Head of caudate nucleus (tissue), 42 donors: Measurements from ENCODE around the gene KDM2B.
"Not testable (repeated sequence)": the region's sequence is repeated elsewhere in the genome, so short reads cannot be mapped to it uniquely, and the experiment has no call there.

Source experiments
- DNase-seq, 42 donors: peaks; one replicate each; pipeline versions ENCODE4 v3.0.0 to v3.0.0-alpha.2; 2020 to 2021; ENCODE audit warnings: mixed read lengths in 7 of 42
- intact Hi-C: fragments of 100-400 bp; cut with DNase I; formaldehyde crosslinking; loops from one replicate; pipeline ENCODE4 v1.15.0; 2022

KDM2B gene

GRCh38 chr12:121592320-121592719 is 11.5 kb upstream of the KDM2B start:
- no peak for DNase-seq
- intact Hi-C loops, result no loop called here

GRCh38 chr12:121590476-121591143 is 9.8 kb upstream of the KDM2B start:
- intact Hi-C loops, result no loop called here
- no peak for DNase-seq

- intact Hi-C loops, result loop anchor here (5.0 kb wide), 2 partner anchors 42 to 102 kb away; partner anchors contain the start of gene ORAI1
- not testable (repeated sequence) for DNase-seq
Observed at GRCh38 chr12:121584885-121585284, 4.1 kb upstream of the KDM2B start.

- intact Hi-C loops, result loop anchor here (5.0 kb wide), 2 partner anchors 44 to 104 kb away; partner anchors contain the start of gene ORAI1
- not testable (repeated sequence) for DNase-seq
Observed at GRCh38 chr12:121583334-121583661, 2.5 kb upstream of the KDM2B start.

DNA sequence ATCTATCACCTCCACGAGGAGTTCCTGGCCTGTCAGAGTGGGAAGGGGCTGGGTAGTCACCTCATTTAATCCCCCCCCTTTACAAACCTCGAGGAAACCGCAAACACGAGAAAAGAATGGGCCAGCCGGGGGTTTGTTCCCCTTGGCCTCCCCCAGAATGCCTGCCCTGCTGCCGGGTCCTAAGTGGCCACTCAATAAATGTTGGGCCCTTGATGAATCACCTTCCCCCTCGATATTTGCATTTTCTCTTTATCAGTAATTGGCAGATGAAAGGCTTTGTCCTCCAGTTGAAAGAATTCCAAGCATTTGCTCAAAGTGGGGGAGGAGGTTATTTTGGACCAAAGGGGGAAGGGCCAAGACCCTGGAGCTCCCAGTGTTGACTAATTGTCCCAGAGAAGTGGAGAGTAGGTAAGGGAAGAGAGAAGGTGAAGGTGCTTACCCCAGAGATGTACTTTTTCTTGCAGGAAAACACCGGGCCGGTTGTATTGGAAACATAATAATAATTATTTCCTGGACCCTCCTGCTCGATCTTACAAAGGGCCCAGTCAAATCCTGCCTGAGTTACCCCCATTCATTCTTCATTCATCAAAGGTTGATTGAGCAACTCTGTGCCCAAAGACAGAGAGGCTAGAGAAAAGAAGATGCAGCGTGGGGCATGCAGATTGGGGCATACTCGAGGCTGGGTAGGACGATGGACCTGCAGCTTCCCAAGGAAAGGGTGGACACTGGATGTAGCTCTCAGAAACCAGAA is 1.9 kb upstream of the KDM2B start:
- intact Hi-C loops, result loop anchor here (5.0 kb wide), 2 partner anchors 45 to 105 kb away; partner anchors contain the start of gene ORAI1
- DNase-seq, result peak in 7 of 42 donors; percentile 16 to 54 (median 23)

DNA sequence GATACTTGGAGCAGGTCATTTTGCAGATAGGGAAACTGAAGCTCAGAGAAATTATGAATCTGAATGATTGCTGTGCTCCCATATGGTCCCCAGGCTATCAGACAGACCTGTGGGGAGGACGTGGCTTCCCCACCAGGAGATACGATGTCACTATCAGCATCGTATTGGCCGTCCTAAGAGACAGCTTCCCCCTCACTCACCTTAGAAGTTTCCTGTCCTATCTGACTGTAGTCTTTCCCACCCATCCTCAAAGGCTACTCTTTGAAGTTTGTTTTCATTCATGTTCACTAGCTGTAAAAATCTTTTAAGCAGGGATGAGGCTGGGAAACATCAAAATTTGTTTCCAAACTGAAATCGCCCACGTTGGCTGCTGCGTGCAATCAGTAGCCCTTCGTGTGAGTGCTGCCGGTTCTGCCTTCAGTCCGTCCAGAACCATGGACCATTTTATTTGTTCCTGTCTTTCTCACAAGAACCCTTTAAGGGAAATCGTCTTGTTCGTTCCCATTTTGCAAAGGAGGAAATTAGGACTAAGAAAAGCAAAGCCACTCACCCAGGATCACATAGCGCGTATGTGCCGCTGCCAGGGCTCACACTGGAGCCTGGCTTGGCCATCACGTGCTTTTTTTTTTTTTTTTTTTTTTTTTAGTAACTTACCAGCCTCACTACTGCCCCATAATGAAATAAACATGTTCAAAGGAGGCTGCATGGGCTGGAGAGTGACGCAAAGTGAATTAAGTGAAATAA is 1.0 kb upstream of the KDM2B start:
- DNase-seq, result peak in 15 of 42 donors; percentile 20 to 61 (median 41)
- intact Hi-C loops, result loop anchor here (5.0 kb wide), 2 partner anchors 45 to 105 kb away; partner anchors contain the start of gene ORAI1

DNA sequence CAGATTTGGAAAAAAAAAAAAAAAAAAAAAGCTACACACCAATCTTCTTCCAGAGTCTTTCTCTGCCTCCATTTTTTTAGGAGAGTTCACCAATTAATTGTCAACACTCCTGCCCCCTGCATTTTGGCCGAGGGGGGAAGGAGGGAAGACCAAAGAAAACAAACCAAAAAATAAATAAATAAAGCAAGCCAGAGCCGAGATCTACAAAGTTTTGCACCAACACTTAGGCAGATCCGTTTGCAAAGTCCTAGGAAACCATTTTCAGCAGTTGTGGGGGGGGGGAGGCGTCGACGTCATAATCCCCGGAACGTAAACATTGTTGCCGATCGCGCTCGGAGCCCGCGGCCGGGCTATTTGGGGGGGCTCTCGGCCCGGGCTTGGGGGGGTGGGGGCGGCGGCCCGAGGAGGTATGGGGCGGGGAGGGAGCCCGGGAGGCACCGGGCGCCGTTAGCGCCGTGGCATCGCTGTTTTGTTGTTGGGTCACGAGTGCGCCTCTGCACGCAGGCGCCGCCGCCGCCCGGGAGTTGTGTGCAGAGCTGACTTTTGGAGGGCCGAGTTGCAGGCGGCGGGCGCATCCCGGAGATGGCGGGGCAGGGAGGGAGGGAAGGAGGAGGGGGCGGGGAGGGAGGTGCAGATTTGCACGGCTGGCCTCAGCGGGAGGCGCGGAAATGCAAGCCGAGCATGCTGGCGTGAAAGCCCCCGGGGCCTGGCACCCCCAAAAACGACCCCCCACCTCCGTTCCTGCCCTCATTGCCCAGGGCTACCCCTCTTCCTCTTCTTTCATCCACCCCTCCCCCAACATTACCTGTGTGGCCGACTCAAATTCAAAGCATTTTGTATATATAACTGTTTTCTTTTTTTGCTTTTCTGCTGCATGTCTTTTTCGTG is 598 bp downstream of the KDM2B start:
- DNase-seq, result peak; percentile 62 to 90 (median 80)
- intact Hi-C loops, result loop anchor here (5.0 kb wide), 2 partner anchors 47 to 107 kb away; partner anchors contain the start of gene ORAI1

DNA sequence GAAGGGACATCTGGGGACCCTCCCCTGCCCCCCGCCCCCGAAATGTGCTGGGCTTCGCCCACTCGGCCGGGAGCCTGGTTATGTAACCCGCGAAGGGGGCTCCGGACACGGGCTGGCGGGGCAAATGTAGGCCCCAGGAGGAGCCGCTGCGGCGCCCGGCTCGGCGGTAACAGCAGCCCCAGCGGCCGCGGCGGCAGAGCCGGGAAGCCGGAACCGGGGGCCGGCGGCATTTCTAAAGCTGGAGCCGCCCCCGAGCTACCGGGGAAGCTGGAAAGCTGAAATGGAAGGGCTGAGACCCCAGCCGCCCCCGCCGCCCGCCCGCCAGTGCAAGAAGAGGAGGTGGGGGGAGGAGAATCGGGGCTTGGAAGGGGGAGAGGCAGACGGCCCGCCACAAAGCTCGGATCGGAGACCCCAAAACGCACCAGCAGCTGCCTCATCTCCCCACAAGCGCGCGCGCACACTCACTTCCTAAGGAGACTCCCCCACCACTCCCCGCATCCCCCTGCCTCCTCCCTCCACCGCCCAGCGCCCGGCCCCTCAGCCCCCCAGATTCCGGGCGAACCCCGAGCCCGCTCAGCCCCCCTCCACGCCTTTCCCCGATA is 1.5 kb downstream of the KDM2B start:
- intact Hi-C loops, result no loop called here

DNA sequence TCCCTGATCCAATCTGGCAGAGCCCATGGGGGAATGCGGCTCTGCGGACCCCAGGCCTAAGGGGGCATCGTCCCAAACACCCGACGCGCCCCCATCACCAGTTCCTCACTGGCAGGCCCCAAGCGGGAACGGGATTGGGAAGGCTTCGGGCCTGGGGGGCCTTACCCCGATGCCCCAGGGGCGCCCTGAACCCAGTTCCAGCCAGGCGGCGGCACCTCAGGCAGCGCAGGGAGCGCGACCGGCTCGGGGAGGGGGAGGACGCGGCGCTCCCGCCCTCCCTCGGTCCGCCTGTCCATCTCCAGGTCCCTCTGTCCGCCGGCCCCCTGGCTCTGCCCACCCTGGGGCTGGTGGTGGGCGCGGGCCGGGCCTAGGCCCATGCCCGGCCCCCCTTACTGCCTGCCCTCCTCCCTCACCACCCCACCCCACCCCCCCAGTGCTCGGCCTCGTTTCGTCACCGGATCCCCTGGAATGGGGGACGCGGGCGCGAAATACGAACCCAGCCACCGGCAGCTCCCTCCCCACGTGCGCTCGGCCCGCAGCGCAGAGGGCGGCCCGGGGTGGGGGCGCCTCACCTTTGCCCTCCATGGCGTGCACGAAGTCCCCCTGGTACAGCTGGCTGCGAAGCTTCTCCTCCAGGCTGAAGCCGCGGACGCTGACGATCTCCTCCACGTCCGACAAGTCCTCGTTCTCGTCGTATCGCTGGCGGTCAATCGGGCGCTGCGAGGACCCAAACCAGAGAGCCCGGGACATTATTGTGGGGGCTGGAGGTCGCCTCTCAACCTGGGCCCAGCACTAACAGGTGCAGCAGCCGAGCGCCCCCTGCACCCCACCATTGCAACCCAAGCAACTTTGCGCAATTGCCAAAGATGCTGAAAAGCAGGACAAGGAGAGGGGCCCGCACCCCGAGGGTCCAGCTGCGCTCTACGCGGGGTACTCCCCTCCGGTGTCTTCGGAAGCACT is 2.3 kb downstream of the KDM2B start:
- intact Hi-C loops, result no loop called here

More for the DNA sequence above, 1.5 kb downstream of the KDM2B start:
- DNase-seq, result peak in 40 of 42 donors; percentile 37 to 81 (median 62)

GRCh38 chr12:121577443-121578180 is 3.2 kb downstream of the KDM2B start:
- intact Hi-C loops, result no loop called here
- DNase-seq, result peak in 12 of 42 donors; percentile 11 to 61 (median 38)

More for the DNA sequence above, 2.3 kb downstream of the KDM2B start:
- DNase-seq, result peak in 32 of 42 donors; percentile 28 to 65 (median 50)

DNA sequence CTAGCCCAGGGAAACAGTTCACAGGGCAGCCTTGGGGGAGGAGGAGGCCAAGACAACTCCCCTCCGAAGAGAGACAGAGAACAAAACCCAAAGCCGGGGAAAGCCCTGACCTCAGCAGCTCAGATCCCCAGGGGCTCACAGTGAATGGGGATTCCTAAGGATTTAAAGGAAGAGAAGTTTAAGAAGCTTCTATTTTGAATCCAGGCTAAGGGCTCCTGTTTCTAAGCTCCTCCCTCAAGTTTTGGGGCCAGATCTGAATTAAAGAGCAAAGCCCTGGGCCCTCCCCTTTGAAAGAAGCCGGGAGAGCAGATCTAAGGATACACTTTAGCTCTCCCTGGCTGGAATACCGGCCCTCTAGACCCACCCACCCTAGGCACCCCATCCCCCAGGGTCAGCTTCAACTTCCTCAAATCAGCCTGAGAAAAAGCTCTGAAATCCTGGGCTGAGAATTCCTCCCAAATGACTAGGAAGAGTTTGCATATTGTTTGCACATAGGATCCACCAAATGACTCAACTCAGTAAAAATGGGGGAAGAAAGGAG is 3.9 kb downstream of the KDM2B start:
- DNase-seq, result no peak
- intact Hi-C loops, result no loop called here

- DNase-seq, result no peak
- intact Hi-C loops, result no loop called here
Observed at GRCh38 chr12:121575952-121576625, 4.7 kb downstream of the KDM2B start.

GRCh38 chr12:121575051-121575450 is 5.8 kb downstream of the KDM2B start:
- intact Hi-C loops, result no loop called here
- no peak for DNase-seq

DNA sequence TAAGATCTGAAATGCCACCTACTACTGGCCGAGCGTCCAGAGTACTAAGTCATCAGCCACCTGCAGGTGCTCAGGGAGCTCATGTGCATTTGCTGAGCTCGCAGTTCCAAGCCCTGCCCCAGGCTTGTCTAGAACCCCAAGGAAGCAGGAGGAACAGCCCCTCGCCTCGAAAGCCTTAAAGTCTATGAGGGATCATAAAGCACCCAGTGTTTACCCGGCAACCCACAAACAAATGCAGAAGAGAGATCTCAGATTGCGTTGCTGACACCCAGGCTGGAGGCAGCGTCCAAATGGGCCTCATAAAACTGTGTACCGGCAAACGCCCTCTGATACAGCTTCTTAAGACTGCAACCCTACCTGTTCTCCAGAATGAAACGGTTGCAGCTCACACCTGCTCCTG is 6.8 kb downstream of the KDM2B start:
- intact Hi-C loops, result no loop called here
- no peak for DNase-seq

DNA sequence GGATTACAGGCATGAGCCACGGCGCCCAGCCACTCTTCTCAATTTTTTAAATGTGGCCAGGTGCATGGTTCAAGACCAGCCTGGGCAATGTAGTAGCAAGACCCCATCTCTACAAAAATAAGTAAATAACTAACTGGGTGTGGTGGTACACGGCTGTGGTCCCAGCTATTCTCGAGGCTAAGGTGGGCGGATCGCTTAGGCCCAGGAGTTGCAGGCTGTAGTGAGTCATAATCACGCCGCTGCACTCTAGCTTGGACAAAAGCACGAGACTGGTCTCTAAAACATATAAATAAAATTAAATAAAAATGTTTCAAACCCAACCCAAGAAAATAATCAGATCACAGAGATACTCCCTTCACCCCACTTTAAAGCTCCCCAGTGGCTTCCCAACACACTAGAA is 8.9 kb downstream of the KDM2B start:
- intact Hi-C loops, result no loop called here
- DNase-seq, result no peak
